K562 (cell line): ENCODE results near the gene FMO2. TPM values are rescaled to one million over a fixed set of nuclear protein-coding genes. Genes with fewer than 3 reads are reported as not detected.

Experiments used
- ATAC-seq: fragments of 200-7000 bp; cut with Tn5 transposase; 3 replicates; pipeline ENCODE4 v1.9.1; 2020; ENCODE audit warnings: moderate library complexity
- BruUV-seq: library from RNA; stranded (reverse); fragments of 400-500 nt; replicated peaks from 2 replicates; lab custom pipeline; 2021; lab: Mats Ljungman, UMichigan
- CTCF ChIA-PET: fragments of 300-600 bp; formaldehyde crosslinking; extraction: SDS; loops from one replicate; lab custom pipeline; 2021; ENCODE audit warnings: low intra/inter-chr PET ratio; lab: Yijun Ruan, JAX
- POLR2A ChIA-PET: fragments of 300-600, 350-650 bp; sonication (Branson Sonifier 250); formaldehyde crosslinking; extraction: SDS; loops from one replicate; lab custom pipeline; 2021; ENCODE audit warnings: antibody characterized with exemption, inconsistent platforms; lab: Yijun Ruan, JAX
- DNase-seq, 4 experiments: peaks; one replicate each; pipeline versions ENCODE4 v3.0.0 to v3.0.0-alpha.2; 2011 to 2018; ENCODE audit warnings: low spot score in 3 of 4, mixed read lengths in 3 of 4; ENCODE audit errors: extremely low read depth in 1 of 4
- FAIRE-seq: peaks from 2 replicates; lab custom pipeline; 2011; peaks lifted over from hg19 to GRCh38; lab: Jason Lieb, UNC
- H2AFZ ChIP-seq: 2 replicates; pipeline ENCODE4 v1.6.0; 2011; ENCODE audit warnings: low read depth, low read length, control low read depth, inconsistent platforms
- H3K27ac ChIP-seq: fragments of 200-600 bp; 3 replicates; pipeline ENCODE4 v1.8.0; 2011; ENCODE audit warnings: low read depth, mild to moderate bottlenecking, control low read depth, inconsistent platforms, low read length, moderate library complexity, mixed read lengths; ENCODE audit errors: extremely low read depth
- H3K27me3 ChIP-seq, 2 experiments: fragments of 300-600 bp in 1 of 2; 2 replicates in 1 of 2; 3 replicates in 1 of 2; pipeline versions ENCODE4 v1.6.0 to v1.8.0; 2011; ENCODE audit warnings: inconsistent platforms in 2 of 2, low read length in 2 of 2, mild to moderate bottlenecking in 1 of 2, mixed read lengths in 1 of 2, moderate library complexity in 1 of 2; ENCODE audit not compliant: control insufficient read depth in 2 of 2, insufficient read depth in 2 of 2
- H3K36me3 ChIP-seq: fragments of 300-600 bp; 3 replicates; pipeline ENCODE4 v1.8.0; 2011; ENCODE audit warnings: mild to moderate bottlenecking, low read length, inconsistent platforms; ENCODE audit not compliant: control insufficient read depth, insufficient read depth
- H3K4me1 ChIP-seq, 2 experiments: fragments of 200-600 bp in 1 of 2; replicated peaks in 1 of 2; 2 replicates in 1 of 2; 3 replicates in 1 of 2; pipeline versions ENCODE4 v1.5.1 to v1.8.0; 2011; ENCODE audit warnings: inconsistent platforms in 2 of 2, low read length in 2 of 2, mild to moderate bottlenecking in 1 of 2, mixed read lengths in 1 of 2, moderate library complexity in 1 of 2; ENCODE audit not compliant: control insufficient read depth in 2 of 2, insufficient read depth in 2 of 2
- H3K4me2 ChIP-seq: 2 replicates; pipeline ENCODE4 v1.6.1; 2011; ENCODE audit warnings: low read length, control low read depth, inconsistent platforms, mixed read lengths; ENCODE audit not compliant: insufficient read depth
- H3K4me3 ChIP-seq: fragments of 200-600 bp; sonication (generic), shearing (Covaris generic); 2 replicates; pipeline ENCODE4 v1.5.1; 2016; ENCODE audit warnings: control low read depth, inconsistent platforms
- H3K79me2 ChIP-seq: fragments of 200-600 bp; 3 replicates; pipeline ENCODE4 v1.8.0; 2011; ENCODE audit warnings: low read length, inconsistent platforms; ENCODE audit not compliant: control insufficient read depth, insufficient read depth
- H3K9ac ChIP-seq, 2 experiments: 2 replicates each; pipeline versions ENCODE4 v1.6.0 to v1.6.1; 2011; ENCODE audit warnings: low read depth in 2 of 2, low read length in 2 of 2, control low read depth in 1 of 2, inconsistent platforms in 1 of 2, mild to moderate bottlenecking in 1 of 2, mixed read lengths in 1 of 2; ENCODE audit not compliant: insufficient read depth in 1 of 2
- H3K9me1 ChIP-seq: one replicate; pipeline ENCODE4 v1.6.0; 2011; ENCODE audit warnings: inconsistent platforms, mild to moderate bottlenecking, low read length, moderate library complexity; ENCODE audit not compliant: control insufficient read depth, insufficient read depth
- H3K9me3 ChIP-seq: replicated peaks from 2 replicates; pipeline ENCODE4 v1.5.1; 2011; ENCODE audit warnings: low read depth, low read length, inconsistent platforms; ENCODE audit not compliant: control insufficient read depth, insufficient read depth
- H4K20me1 ChIP-seq: replicated peaks from 2 replicates; pipeline ENCODE4 v1.6.1; 2011; ENCODE audit warnings: low read length, inconsistent platforms, mixed read lengths; ENCODE audit not compliant: control insufficient read depth, insufficient read depth
- BRF2 ChIP-seq: IDR thresholded peaks from 3 replicates; pipeline ENCODE4 v1.6.1; 2011; ENCODE audit warnings: borderline replicate concordance, mild to moderate bottlenecking; ENCODE audit not compliant: insufficient read length, insufficient read depth
- CTCF ChIP-seq, 3 experiments: IDR thresholded peaks in 2 of 3; conservative IDR thresholded peaks in 1 of 3; 2 replicates each; pipeline ENCODE4 v1.5.1; 2011 to 2012; ENCODE audit warnings: low read length in 3 of 3, mild to moderate bottlenecking in 3 of 3, control low read depth in 2 of 3, improper control_type of control experiment in 1 of 3, inconsistent platforms in 1 of 3, low read depth in 1 of 3, mixed read lengths in 1 of 3, moderate library complexity in 1 of 3; ENCODE audit not compliant: insufficient read depth in 2 of 3
- KLF16 ChIP-seq: IDR thresholded peaks from 2 replicates; pipeline ENCODE4 v1.6.1; 2016; ENCODE audit warnings: antibody characterized with exemption
- NCOR1 ChIP-seq: fragments of 450-650 bp; IDR thresholded peaks from 2 replicates; pipeline ENCODE4 v1.6.1; 2016; ENCODE audit warnings: mild to moderate bottlenecking, moderate library complexity
- RAD21 ChIP-seq, 2 experiments: fragments of 250-450 bp in 1 of 2; fragments of 450-650 bp in 1 of 2; sonication (Bioruptor Pico) in 1 of 2; formaldehyde crosslinking in 1 of 2; IDR thresholded peaks in 1 of 2; conservative IDR thresholded peaks in 1 of 2; 2 replicates each; pipeline versions ENCODE4 v1.4.0 to v1.8.0; 2020 to 2022; ENCODE audit warnings: mild to moderate bottlenecking in 2 of 2, moderate library complexity in 1 of 2
- ZNF407 ChIP-seq: fragments of 450-650 bp; IDR thresholded peaks from 2 replicates; pipeline ENCODE4 v1.6.1; 2016; ENCODE audit warnings: low read depth
- WGBS: fragments of 100-300 bp; shearing (Covaris generic); methylation state at CpG from one replicate; pipeline ENCODE4 v1.1.6; 2016; ENCODE audit warnings: low coverage, mixed read lengths; ENCODE audit not compliant: insufficient coverage; ENCODE audit errors: missing lambda C conversion rate; 5-methylcytosine and 5-hydroxymethylcytosine counted together
- in situ Hi-C: fragments of 300-500 bp; cut with MboI; formaldehyde crosslinking; loops from 4 replicates; pipeline ENCODE4 v1.15.0; 2018; ENCODE audit warnings: inconsistent platforms, mixed read lengths
- intact Hi-C: fragments of 100-400 bp; cut with micrococcal nuclease; formaldehyde crosslinking; loops from 2 replicates; pipeline ENCODE4 v1.14.2; 2022
- polyA plus RNA-seq, 8 experiments: library from polyadenylated mRNA; depleted of rRNA in 4 of 8; stranded (reverse) in 5 of 8; unstranded in 3 of 8; fragments of >200 nt; fragmentation: Nextera tagmentation in 2 of 8; fragmentation: Illumina TruSeq in 1 of 8; extraction: Ambion mirVana in 2 of 8; extraction: Trizol in 1 of 8; gene quantifications; 2 replicates each; pipeline versions ENCODE4 v1.2.1 to v1.2.3, GENCODE V29; 2011 to 2014; ENCODE audit warnings: inconsistent platforms in 1 of 8, missing spikeins in 1 of 8
- total RNA-seq, 7 experiments: library from RNA; depleted of rRNA in 6 of 7; stranded (reverse); fragments of >200 nt in 6 of 7; fragmentation: Illumina TruSeq in 2 of 7; extraction: Trizol in 2 of 7; gene quantifications; 2 replicates each; pipeline versions ENCODE4 v1.2.1 to v1.2.3, GENCODE V29; 2011 to 2021; ENCODE audit warnings: low replicate concordance in 1 of 7

Gene FMO2
- total and polyA plus RNA-seq, 9 of the 15 experiments (the other 6 are each of a cell fraction or from before 2014, with no cell fraction given), result not detected

GRCh38 chr1:171188388-171189266 is 3.5 kb downstream of the FMO2 start:
- Histone ChIP-seq H2AFZ (no peak overlapping the region), H3K4me3 (no peak overlapping the region), H3K9ac (no peak overlapping the region), H3K79me2 (no peaks in the 10 kb centered on the region), H3K4me1 (no peaks in the 10 kb centered on the region), H3K4me2 (no peak overlapping the region), H3K27ac (no peak overlapping the region), H4K20me1 (no peaks in the 10 kb centered on the region), H3K9me3 (no peaks in the 10 kb centered on the region), H3K36me3 (no peaks in the 10 kb centered on the region), H3K9me1 (no peaks in the 10 kb centered on the region), H3K27me3 (no peaks in the 10 kb centered on the region)
- ChIA-PET POLR2A (no interaction called here), CTCF (no interaction called here)
- intact Hi-C loops, result no loop called here
- ATAC-seq (peak; percentile 93), FAIRE-seq (no peak), DNase-seq (peak; percentile 62 to 68 (median 64))
- in situ Hi-C loops, result no loop called here
- WGBS, result 4% methylated on average over 11 of the region's 11 CpGs
- TF ChIP-seq KLF16 (peak; percentile 24; the same call in 1 of the 2 replicates), ZNF407 (no peak), CTCF (IDR thresholded peaks at IDR 0.05 in 2 of 3, conservative IDR thresholded peaks at IDR 0.05 in 1 of 3; ENCODE audit: insufficient read depth in 2 of 3, low read depth in 1 of 3, low read length in 3 of 3) (peak; percentile 53 to 78 (median 76)), BRF2 (no peak), RAD21 (CRISPR knock-in tag; conservative IDR thresholded peaks at IDR 0.05 in 1 of 2, IDR thresholded peaks at IDR 0.05 in 1 of 2) (peak; percentile 7 to 47; a peak in 2 of 4 replicates), NCOR1 (no peak)
- no TSS peak for BruUV-seq
